NAMALWA (cell line): Measurements from ENCODE around the gene SYK.

Source experiments
- DNase-seq: peaks from one replicate; pipeline ENCODE4 v3.0.0-alpha.2; 2015; ENCODE audit warnings: low spot score

Gene SYK

DNA sequence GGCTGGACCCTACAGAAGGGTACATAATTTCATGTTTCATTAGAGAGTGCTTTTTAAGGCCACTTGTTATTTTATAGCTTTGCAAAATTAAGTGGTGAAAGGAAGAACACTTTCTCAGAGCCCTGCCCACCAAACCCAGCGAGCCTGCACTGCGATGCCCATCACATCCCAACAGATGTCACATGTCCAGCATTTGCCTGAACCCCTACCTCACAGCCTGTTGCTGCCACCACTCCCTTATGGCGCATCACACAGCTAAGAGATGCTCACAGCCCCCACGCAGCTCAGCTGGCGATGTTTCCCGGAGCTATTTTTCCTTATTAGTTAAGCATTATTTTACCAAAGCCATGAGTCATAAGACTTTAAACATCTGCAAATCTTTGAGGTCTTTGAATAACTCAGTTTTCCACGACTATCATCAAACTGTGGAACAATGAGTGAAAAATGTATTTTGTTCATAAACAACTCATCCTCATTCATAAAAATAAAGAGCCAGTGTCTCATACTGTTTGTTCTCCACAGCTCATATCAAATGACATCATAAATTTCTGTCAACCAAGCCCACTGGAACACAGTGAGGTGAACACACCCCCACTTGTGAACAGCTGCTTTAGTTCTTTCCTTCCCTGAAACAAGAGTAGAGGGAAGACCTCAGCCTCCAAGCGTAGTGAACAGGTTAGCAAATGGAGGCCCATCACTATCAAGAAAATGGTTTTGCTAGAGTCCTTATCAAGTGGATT is 104.9 kb downstream of the SYK start:
- no peak for DNase-seq

DNA sequence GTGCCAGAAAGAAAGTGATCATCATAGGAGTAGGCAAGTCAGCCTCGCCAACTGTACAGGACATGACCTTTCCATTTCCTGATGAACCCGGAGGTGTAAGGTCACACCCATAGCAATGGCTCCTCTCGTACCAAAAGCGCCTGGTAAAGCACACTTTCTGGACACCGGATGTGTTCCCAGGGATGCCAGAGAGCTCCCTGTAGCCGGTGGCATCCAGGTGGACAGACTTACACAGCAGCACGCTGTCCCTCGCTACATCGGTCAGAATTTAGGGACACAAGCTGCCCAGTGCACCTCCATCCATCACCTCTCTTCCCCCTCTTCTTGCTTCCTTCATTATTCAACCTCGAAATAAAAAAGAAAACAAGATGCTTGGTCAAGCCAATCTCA is 105.4 kb downstream of the SYK start:
- no peak for DNase-seq

DNA sequence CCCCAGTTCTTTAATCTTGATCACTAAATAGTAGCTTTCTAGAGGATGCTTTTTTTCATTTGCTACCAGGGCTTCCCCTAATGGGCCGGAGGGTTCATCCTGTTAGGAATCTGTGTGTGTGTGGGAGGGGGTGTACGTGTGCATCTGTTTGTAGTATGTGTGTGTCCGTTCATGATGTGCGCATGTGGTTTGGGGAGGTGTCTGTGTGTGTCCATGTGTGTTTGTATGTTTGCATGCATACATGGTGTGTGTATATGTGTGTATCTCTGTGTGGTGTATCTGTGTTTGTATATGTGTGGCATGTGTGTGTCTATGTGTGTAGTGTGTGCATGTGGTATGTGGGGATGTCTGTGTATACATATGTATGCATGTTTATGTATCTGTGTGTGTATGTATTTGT is 106.2 kb downstream of the SYK start:
- no peak for DNase-seq

DNA sequence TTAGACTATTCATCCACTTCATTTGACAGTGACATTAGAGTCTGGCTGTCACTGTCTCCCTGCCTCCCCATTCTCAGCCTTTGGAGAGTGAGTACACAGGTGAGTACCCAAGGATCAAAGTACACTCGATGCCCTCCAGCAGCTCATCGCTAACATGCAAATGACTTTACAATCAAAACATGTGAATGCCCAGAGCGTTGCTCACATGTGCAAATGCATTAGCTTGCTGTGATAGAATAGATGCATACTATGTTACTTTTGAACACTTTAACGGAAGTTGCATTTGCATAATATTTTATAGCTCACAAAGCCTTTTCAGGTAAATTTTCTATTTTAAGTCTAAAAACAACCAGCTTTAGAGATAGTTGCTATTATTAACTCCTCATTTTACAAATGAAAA is 107.6 kb downstream of the SYK start:
- DNase-seq = peak; percentile 32

DNA sequence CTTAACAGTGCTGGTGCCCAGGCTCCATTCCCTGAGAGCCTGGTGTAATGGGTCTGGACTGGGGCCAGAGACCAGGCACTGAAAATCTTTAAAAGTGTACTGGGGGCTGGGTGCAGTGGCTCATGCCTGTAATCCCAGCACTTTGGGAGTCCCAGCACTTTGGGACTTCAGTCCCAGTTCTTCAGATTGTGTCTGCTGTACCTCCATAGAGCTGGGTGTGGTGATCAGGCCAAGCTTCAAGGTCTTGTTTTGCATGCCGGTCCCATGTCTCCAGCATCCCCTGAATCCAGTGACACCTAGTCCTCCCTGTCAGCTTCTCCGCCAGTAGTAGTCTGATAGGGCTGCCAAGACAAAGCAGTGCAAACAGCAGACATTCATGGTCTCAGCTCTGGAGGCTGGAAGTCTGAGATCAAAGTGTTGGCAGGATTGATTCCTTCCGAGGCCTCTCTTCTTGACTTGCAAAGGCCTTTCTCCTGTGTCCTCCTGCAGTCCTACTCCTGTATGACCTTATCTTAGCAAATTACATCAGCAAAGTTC is 108.2 kb downstream of the SYK start:
- no peak for DNase-seq

DNA sequence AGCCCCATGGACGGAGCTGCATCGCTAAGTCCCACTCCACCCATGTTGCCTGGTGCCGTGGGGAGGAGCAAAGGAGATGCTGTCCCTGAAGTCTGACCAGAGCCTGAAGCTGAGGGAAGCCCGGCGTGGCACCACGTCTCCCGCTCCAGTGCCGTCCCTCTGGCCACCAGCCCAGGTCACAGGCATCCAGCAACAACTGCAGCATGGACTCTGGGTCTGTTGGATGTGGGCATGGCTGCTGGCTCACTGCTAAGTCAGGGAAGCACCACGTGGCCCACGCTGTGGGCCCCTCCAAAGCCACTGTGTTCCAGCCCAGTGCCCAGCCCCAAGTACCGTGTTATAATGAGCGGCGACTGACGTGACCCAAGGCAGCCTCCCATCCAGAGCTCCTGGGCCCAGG is 112.6 kb downstream of the SYK start:
- DNase-seq = no peak

DNA sequence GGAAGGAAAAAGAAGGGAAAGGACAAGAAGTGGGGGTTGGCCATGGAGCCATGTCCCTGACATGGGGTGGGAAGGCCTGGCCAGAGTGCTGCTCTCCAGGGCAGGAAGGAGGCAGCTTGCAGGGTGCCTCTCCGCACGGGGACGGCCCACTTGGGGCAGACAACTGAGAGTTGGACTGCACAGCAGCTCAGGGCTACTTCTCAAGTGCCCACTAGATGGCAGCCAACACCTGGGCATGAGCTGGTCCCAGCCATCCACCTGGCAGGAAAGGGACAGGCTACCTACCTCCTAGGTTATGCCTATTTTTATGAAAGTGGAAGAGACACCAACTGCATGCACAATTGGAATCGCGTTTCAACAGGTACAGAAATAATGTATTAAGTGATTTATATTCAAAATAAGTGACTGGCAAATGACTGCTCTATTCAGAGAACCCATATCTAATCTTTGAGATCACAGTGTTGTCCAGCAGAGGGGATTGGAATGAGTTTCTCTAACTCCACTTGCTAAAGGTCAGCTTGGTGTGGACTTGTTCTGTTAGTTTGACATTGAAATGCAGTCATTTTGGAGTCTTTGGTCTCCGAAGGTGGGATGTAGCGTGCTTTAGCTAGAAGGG is 113.4 kb downstream of the SYK start:
- peak; percentile 84 for DNase-seq

DNA sequence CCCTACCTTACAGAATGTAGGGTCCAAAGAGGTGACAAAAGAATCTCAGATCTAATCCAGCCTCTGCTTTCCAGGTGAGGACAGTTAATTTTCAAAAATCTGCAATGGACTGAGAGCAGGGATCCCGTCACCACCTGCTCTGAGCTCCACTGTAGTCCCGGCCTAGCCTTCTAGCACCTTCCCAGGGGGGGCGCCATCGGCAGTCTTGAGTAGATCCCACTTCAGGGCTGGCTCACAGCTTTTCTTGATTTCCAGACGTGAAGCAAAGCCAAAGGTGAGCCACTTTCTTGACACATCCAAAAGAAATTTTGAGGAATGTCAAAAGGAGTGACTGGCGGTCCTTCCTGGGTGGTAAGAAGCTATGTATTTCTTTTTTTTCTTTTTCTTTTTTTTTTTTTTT is 114.1 kb downstream of the SYK start:
- peak; percentile 45 for DNase-seq

DNA sequence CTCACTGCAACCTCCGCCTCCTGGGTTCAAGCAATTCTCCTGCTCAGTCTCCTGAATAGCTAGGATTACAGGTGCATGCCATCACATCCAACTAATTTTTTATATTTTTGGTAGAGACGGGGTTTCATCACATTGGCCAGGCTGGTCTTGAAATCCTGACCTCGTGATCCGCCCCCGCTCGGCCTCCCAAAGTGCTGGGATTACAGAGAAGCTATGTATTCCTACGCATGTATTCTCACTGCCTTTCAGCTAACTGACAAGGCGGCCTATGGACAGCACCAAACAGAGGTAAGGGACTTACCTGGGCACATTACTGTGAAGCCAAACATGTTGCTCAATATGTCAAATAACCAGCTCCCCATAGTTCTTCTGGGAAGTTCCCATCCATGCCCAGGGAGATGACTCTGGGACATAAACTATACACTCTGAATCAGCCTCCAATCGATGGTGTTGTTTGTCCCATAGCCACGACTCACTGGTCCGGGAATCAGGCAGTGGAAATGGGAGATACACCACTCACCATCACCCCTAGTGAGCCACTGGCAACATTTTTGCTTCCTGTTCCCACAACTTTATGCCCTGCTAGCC is 114.6 kb downstream of the SYK start:
- no peak for DNase-seq

DNA sequence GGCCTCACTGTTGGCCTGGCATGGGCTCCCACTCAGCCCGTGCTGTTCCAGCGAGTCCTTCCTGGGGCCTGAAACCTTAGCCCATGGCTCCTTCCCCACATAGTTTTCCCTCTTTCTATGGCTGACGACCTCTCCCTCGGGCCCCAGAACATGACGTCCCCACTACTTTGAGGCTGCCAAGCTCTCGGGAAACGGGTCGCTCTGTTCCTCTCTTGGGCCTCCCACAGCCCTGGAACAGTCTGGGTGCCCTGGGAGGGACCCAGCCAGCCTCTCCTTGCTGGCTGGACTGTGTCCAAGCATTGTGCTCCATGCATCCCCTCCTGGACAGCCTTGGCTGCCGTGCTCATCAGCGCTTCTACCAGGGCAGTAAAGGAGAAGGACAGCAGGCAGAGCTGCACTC is 118.3 kb downstream of the SYK start:
- DNase-seq = no peak

DNA sequence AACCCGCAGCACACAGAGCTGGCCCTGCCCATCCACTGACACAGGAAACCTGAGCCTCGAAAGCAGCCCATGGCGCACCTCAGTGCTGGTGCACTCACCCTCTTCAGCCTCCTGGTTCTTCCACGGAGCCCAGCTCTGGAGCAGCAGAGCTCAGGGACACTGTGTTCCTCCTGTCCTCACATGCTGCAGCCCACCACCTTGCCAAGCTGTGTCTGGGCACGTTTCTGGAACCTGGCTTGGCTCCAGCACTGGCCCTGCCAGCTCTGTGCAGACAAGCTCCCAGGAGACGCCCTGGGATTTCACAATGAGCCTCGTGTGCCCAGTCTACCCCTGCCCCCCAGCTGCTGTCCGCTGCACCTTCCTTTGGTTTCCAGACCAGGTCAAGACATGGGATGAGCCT is 119.5 kb downstream of the SYK start:
- DNase-seq = no peak

DNA sequence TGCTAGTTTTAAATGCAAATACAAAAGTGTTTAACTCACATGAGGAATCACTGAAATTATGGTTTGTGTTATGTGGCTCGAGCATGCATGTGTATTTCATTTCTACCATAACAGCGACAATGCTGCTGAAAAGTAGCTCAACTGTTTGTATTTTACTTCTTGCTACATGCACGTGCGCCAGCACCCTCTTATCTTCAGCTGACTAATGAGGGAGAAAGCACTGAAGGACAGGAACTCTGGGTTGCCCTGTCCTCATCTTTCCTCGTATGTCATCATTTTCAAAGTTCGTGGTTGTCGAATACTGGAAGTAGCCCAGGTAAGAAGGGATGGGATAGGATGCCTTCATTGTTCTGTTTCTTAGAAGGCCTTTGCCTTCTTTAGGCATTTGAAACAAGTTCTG is 120.3 kb downstream of the SYK start:
- no peak for DNase-seq

DNA sequence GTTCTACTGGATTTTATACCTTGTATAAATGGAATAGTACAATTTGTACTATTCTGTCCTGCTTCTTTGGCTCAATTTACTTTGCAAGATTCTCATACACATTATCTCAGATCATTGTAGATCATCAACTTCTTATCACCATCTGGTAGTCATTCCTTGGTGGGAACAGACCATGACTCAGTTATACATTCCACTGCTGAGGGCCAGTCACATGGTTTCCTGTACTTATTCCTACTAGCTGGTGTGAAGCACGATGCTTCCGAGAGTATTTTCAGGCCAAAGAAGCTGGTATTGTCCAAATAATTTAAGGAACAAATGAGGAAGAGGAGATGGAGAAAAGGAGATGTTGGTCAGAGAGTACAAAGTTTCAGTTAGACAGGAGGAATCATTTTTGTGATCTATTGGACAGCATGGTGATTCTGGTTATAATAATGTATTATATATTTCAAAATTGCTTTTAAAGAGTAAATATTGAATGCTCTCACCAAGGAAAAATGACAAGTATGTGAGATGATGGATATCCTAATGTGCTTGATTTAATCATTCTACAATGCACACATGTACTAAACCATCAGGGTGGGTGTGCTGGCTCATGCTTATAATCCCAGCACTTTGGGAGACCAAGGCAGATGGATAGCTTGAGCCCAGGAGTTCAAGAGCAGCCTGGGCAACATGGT is 124.1 kb downstream of the SYK start:
- DNase-seq = no peak

DNA sequence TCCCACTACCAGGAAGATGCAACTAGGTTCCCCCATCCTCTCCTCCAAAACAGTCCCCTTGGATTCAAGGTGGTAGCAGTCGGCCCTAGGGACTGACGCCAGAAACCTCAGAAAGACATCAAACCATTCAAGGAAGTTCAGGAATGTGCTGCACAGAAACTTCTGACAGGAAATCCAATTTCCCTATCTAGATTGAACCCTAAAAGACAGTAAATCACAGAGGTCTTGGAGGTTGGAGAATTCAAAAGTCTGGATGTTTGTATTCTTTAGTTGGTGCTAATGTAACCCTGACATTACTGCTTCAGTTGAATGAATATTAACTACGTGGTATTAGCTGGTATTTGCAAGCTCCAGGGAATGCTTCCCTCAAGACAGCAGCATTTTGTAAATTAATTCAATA is 125.3 kb downstream of the SYK start:
- DNase-seq = no peak

DNA sequence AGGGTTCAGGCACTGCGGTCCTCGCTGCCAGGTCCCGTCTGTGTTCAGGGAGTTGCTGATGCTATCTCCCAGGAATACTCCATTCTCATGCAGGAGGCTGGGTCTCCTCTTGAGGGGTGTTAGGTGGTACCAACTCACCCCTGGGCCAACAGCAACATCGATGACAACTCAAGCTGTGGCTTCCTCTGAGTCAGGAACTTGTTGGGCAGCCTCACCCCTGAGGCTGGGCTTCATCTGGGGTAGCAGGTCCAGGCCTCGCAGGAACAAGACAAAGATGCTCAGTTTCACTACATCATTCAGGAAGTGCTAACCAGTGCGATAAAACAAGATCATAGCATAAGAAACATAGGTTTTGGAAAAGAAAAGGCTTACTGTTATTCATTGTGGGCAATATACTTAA is 125.9 kb downstream of the SYK start:
- DNase-seq = no peak

DNA sequence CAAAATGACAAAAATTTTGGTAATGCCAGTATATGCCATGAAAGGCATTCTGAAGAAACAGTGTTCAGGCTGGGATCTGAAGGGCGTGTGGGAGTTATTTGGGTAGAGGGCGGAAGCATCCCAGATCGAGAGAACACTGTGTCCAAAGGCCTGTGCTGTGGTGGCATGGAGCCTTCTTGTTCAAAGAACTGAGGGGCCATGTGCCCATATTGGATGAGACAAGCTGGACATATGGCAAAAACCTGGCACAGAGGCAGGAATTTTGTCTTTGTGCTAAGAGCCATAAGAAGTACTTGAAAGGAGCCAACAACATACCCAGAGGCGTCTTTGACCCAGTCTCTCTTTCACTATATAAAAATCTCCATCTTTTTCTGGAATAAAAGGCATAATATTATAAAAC is 128.0 kb downstream of the SYK start:
- no peak for DNase-seq

DNA sequence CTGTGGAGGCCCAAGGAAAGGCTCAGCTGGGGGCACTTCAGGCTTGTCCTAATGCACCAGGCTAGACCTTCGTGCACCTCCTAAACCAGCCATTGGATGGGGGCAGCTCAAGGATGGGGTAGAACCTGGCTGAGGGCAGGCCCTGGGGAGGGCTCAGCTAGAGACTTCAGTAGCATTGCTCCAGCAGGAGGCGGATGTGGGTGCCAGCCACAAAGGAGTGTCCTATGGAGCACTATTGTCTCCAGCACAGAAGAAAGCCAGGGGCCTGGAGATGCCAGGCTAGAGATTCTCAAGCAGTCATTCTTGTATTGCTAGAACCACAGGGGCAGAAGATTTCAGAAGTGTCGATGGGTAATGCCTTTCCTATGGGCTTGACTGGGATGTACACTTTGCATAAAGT is 131.8 kb downstream of the SYK start:
- no peak for DNase-seq

DNA sequence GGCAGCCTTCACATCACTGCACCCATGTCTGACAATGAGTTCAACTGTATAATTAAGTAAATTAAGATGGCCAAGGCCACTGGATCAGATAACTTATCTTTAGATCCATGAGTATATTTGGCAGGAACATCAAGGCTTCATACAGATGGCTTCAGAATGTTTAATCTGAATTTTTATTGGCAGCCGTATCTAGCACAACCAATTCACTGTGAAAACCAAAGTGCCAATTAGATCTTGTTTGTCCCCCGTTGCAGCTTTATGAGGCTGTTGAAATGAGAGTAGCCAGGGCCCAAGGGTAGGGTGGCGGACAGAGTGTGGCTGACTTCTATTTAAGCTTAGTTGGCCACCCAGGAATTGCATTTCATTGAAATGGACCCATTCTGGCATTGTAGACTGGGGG is 137.7 kb downstream of the SYK start:
- no peak for DNase-seq

DNA sequence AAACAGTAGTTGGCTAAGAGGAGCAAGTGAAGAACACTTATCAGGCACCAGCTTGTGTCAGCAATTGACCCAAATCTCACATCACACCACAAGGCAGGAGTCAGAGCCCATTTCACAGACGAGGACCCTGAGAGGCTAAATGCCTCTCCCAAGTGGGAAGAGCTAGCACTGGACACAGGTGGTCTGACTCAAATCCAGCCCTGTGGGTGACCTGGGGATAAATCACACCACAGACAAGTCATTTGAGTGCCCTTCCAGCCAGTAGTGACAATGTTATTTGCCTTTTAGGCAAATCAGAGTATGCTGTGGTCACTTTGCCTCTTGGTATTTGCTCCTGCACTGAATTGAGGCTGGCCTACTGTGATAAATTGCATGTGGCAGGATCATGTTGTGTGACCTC is 138.7 kb downstream of the SYK start:
- DNase-seq = no peak

DNA sequence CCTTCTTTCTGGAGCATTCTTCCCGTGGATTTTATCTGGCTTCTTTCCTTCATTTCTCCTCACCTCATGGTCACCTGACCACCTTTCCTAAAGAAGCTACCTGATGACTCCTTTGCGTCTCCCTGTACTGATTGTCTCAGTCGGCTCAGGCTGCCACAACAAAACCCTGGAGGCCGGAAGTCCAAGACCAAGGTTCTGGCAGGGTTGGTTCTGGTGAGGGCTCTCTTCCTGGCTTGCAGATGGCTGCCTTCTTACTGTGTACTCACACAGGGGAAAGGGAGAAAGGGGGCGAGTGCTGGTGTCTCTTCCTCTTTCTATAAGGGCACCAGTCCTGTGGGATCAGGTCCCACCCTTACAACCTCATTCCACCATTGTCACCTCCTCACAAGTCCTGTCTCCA is 140.0 kb downstream of the SYK start:
- DNase-seq = no peak

DNA sequence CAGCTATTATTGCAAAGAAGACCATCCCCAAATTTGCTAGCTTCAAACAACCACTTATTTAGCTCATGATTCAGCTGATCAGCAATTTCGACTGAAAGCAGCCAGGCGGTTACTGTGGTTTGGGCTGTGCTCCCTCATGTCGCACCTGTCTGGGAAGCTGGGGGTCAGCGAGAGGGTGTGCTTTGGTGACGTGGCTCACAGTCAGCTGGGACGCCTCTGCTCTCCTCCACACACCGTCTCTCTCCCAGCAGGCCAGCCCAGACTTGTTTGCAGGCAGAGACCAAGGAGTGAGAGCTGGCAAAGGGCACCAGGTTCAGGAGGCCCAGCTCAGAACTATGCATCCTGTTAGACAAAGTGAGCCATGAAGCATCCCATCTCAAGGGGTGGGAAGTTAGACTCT is 140.9 kb downstream of the SYK start:
- no peak for DNase-seq

DNA sequence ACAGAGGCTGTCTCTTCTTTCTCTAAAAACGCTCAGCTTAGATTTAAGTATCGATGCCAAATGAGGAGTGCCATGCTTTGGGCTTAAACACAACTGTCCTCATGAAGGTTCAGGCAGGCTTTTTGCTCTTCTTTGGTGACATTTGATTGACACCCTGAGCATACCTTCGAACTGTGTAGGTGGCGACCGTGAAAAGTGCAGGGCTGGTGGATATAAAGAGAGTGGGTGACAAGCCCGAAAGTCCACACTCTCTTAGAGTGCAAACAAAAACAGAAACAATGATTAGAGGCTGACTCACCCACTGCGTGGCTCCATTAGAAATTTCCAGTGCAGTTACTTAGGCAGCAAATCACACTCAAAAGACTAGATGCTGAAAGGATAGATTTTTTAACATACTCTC is 141.7 kb downstream of the SYK start:
- DNase-seq = no peak

DNA sequence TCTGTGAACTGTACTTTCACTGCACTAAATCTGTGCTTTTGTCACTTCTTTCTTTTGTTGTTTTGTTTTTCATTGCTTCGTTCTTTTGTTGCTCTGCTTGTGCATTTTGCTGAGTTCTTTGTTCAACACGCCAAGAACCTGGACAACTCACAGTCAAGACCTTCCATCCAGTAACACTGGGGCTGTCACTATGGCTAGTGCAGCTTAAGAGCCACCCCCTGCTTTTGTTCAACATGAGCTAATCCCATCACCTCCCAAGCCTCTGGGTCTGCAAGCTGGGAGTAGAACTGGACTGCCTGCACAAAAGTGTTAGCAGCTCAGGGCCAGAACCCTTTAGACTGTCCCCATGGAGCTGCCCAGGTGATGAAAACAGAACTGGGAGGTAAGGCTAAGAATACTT is 143.7 kb downstream of the SYK start:
- DNase-seq = no peak
